Left renal cortex interstitium (tissue), 4 donors: ENCODE measurements around the gene PLXND1. TPM values are rescaled to one million over a fixed set of nuclear protein-coding genes. Genes with fewer than 3 reads are reported as not detected.
"Not testable (repeated sequence)": the region's sequence is repeated elsewhere in the genome, so short reads cannot be mapped to it uniquely, and the experiment has no call there.

ENCODE experiments used
- DNase-seq, 4 donors: peaks; one replicate each; pipeline ENCODE4 v3.0.0-alpha.2; 2013; ENCODE audit warnings: low read depth in 4 of 4, low spot score in 2 of 4, missing footprints in 1 of 4
- polyA plus RNA-seq, 4 donors: library from polyadenylated mRNA; unstranded; fragments of 120-200 nt; gene quantifications; one replicate each; pipeline ENCODE4 v1.2.1, GENCODE V29; 2013; ENCODE audit not compliant: insufficient read length in 4 of 4

PLXND1 gene
- polyA plus RNA-seq, 4 donors: 121 to 147 (median 142) TPM

DNA sequence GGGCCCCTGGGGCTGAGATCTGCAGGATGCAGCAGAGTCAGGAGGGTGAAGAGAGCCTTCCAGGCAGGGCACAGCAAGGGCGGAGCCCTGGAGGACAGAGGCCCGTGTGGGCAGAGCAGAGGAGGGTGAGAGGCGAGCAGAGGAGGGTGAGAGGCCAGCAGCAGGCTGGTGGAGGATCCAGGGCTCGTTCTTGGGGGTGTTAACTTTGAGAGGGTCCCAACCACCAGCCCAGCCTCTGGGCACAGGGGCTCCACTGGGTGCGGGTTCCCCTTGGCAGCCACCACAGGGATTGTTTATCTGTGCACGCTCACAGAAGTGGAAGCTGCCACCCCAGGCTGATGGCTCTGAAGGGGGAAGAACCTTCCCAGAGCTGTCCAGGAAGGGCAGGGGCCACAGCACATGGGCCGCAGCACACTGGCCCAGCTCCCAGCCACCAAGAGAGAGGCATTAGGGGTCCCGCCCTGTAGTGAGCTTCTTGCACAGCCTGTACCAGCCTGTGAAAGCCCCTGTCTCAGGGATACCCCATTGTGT is 9.3 kb upstream of the PLXND1 start:
- DNase-seq: no peak

GRCh38 chr3:129614927-129615363 is 8.5 kb upstream of the PLXND1 start:
- DNase-seq: no peak

DNA sequence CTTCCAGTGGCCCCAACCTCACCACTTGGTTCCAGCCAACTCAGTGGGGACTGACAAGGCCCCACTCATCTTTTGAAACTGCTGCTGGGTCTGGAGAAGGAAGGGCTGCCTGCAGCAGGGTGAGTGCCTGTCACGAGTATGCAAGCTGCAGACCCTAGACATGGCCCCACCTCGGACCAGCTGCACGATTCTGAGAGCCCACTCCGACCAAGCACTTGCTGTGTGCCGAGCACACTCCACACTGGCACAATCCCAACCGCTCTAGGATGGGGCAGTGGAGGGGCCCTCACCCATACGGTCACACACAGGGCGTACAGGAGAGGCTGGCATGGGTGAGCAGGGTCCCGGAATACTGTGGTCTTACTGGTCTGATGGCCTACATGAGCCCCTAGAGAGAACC is 8.0 kb upstream of the PLXND1 start:
- DNase-seq: no peak

DNA sequence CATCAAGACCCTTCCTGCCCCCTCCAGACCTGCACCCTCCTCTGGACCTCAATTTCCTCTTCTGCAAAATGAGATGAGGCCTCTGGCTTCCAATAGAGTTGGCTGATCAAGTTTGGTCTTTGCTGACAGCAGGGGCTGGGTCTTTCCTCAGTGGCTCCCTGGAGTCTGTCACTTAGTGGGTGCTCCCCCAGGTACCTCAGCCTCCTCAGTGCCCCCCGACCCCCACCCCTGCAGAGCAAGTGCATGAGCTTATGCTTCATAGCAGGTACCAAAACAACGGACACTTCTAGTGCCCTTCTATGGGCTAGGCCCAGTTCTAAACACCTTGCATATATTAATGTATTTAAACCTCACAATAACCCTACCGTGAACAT is 6.9 kb upstream of the PLXND1 start:
- no peak for DNase-seq

GRCh38 chr3:129612534-129613366 is 6.3 kb upstream of the PLXND1 start:
- no peak for DNase-seq

GRCh38 chr3:129611812-129612533 is 5.5 kb upstream of the PLXND1 start:
- no peak for DNase-seq

- no peak for DNase-seq
Observed at GRCh38 chr3:129611446-129611800, 4.9 kb upstream of the PLXND1 start.

- DNase-seq: not testable (repeated sequence)
Observed at GRCh38 chr3:129610794-129611445, 4.4 kb upstream of the PLXND1 start.

DNA sequence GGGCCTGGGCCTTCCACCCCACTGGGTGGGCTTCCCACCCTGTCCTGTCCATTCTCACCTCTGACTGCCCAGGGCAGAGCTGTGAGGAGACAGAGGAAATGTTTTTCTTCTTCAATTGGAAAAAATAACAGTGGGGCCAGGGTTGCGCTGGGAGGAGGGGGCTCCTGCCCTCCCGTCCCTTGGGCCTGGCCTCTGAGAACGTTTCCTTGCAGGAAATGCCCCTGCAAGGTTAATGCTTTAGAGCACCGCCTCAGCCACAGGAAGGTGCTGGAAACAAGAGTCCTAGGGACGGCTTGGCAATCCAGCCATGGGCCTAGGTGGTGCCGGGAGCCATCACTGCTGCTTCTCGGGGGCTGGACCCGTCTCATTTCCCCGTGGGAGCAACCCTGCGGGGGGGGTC is 3.8 kb upstream of the PLXND1 start:
- DNase-seq: no peak

- DNase-seq: no peak
Observed at GRCh38 chr3:129609591-129610182, 3.2 kb upstream of the PLXND1 start.

GRCh38 chr3:129608936-129609590 is 2.6 kb upstream of the PLXND1 start:
- no peak for DNase-seq

DNA sequence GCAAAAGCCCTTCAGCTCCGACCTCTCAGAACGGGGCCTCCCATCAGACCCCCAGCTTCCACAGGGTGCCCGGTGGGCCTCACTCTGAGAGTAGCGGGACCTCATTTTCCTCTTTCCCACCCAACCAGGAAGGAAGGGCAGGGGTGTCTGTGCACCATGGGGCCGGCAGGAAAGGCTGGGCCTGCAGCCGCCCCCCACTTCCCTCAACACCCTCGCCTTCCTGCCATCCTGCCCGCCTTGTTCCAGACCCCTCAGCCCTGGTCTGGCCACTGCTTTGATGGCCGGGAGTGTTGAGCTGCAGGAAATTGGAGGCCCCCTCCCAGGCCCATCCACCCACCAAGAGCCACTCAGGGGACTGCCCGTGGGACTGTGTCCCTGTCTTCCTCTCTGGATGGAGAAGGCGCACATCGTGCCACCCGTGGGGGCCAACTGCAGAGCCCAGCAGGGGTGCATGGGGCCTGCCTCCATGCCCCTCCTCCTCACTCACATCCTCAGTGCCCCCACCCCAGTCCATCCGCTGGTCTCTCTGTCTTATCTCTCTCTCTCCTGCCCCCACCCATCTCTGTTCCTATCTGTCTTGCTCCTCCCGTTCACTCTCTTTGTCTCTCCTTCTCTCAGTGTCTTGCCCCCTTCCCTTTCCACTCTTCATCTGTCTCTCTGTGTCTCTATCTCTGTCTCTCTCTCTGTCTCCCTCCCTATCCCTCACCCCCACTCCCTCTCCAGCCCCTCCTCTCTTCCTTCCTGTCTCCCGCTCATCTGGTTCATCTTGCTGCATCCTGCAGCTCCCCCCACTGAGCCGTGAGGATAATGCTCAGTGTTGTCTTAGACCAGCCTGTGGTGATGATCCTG is 1.8 kb upstream of the PLXND1 start:
- no peak for DNase-seq

DNA sequence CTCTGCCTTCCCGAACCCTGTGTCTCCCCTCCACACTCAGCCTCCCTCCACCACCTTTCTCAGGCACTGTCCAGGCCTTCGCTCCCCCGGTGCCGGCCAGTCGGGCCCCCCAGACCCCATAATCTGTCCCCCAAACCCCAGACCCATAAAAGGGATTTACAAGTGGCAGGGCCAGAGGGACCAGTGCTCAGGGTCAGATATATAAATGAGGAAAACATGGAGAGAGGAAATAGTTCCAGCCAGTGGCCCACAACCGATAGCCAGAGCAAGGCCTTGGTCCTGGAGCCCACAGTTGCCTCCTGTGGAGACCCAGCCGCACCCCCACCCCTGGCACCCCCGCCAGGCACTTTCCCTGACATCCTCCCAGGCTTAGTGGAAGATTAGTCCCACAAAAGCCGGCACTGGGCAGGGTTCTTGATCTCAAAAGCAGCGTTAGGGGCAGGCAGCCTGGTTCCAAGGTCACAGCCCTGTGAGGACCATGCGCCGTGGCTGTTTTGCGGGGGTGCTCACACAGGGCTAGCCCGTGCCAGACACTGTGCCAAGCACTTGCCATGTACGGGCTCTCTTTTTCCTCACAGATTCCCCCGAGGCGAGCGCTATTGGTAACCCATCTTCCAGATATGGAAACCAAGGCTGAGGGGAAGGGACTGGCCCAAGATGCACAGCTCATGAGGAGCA is 1.1 kb upstream of the PLXND1 start:
- no peak for DNase-seq

DNA sequence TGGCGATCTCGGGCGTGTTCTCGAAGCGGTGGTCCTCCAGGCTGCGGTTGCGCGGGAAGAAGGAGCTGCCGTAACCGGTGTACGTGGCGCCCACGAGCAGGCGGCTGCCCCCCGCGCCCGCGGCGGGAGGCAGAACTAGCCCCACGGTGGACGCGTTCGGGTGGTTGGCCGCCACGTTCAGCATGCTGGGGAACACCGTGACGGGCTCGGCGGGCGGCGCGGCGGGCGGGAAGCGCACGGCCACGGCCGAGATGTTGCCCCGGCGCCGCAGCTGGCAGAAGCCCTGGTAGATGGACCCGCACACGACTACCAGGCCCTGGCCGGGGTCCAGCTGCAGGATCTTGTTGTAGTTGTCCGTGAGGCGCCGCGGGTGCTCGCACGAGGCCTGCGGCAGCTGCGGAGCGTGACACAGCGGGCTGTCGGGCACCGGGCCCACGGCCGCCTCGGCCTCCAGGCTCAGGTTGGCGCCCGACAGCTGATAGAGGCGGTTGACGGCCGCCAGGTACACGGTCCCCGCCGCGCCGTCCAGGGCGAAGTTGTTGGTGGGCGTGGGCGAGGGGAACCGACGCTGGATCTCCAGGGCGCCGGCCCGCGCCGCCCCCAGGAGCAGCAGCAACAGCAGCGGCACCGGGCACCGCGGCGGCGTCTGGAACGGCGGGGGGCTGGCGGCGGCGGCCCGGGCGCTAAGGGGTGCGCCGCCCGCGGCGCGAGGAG is 397 bp downstream of the PLXND1 start:
- no peak for DNase-seq

DNA sequence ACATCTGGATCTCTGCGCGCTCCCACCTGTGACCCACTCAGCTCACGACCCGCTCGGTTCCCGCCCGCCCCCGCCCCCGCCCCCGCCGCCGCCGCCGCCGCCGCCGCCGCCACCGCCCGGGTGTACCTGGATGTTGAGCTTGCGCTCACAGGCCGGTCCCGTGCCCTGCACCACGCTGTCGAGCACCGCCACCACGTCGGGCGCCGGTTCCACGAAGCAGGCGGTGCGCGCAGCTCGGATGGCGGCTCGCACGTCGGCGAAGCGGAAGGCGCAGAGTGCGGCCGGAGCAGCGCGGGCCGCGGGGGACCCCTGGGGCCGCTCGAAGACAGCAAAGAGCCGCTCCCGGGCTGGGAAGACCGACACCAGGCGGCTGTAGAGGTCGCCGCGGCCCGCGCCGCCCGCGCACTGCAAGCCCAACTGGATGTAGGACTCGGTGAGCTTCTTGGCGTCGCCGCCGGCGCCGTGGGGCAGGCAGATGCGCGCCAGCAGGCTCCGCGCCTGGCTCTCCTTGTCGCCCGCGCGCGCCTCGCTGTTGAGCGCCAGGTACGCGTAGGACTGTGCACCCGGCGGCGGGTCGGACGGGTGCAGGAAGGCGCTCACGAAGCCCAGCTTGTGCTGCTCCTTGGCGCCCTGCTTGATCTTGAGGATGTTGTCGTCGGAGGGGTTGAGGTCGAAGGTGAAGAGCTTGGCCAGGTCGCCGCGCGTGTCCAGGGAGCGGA is 1.1 kb downstream of the PLXND1 start:
- no peak for DNase-seq

GRCh38 chr3:129604767-129605166 is 1.7 kb downstream of the PLXND1 start:
- no peak for DNase-seq

DNA sequence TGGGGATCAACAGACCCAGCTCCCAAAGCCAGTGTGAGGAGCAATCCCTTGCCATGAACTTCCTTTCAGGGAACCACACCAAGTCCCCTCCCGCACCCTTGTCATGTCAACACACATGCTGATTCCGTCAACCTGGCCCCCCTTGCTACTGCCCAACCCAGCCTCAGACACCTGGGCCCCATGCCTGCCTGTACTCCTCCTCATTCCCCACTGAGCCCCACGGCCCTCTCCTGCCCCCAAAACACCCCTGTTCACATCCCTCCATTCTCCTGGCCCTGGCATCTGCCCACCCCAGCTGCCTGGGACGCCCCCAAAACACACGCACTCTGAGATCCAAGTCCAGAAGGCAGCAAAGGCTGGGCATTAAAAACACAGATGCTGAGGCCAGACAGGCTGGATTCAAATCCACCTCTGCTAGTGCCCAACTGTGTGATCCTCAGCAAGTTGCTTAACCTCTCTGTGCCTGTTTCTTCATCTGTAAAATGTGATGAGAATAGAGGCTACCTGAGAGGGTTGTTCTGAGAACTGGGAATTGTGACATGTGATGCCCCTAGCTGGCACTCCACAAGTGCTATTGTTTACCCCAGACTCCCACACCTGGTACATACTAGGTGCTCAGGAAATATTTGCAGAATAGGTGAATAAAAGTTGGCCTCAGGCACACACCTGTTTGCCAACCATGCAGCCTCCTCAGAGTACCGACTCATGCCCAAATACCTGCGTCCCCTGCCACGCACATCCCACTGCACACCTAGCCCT is 2.3 kb downstream of the PLXND1 start:
- no peak for DNase-seq
